Natural killer cell treated with Interleukin-12 subunit alpha and Interleukin-12 subunit beta and Interleukin-15 and Interleukin-18, amount 100 ng/mL, for 72 hours (primary cell): Measurements from ENCODE around the gene ULK4. TPM values are rescaled to one million over a fixed set of nuclear protein-coding genes. Genes with fewer than 3 reads are reported as not detected.
"Not testable (repeated sequence)": the region's sequence is repeated elsewhere in the genome, so short reads cannot be mapped to it uniquely, and the experiment has no call there.

Experiments used
- ATAC-seq, 2 donors: fragments of 150-1000 bp; cut with Tn5 transposase in 1 of 2; sonication (Bioruptor Pico), chemical (Tn5 transposase) in 1 of 2; 2 replicates each; pipeline ENCODE4 v1.10.0; 2021
- DNase-seq: peaks from one replicate; pipeline ENCODE4 v3.0.0; 2022; ENCODE audit warnings: low spot score
- H3K27ac Mint-ChIP-seq, 2 donors: 1 replicate in 1 of 2; 2 replicates in 1 of 2; pipeline ENCODE4 v1.8.0; 2022; ENCODE audit warnings: mixed read lengths in 2 of 2, mild to moderate bottlenecking in 1 of 2, moderate library complexity in 1 of 2
- H3K27me3 Mint-ChIP-seq, 2 donors: 1 replicate in 1 of 2; 2 replicates in 1 of 2; pipeline ENCODE4 v1.8.0; 2022; ENCODE audit warnings: mixed read lengths in 2 of 2
- H3K36me3 Mint-ChIP-seq: one replicate; pipeline ENCODE4 v1.8.0; 2022; ENCODE audit warnings: mixed read lengths
- H3K4me1 Mint-ChIP-seq, 2 donors: 1 replicate in 1 of 2; 2 replicates in 1 of 2; pipeline ENCODE4 v1.8.0; 2022; ENCODE audit warnings: low read depth in 2 of 2, mixed read lengths in 2 of 2, mild to moderate bottlenecking in 1 of 2
- H3K4me3 Mint-ChIP-seq: one replicate; pipeline ENCODE4 v1.8.0; 2022; ENCODE audit warnings: mixed read lengths
- H3K9me3 Mint-ChIP-seq: 2 replicates; pipeline ENCODE4 v1.8.0; 2022; ENCODE audit warnings: mixed read lengths
- total RNA-seq, 2 donors: library from RNA; stranded (reverse); gene quantifications; one replicate each; pipeline ENCODE4 v1.2.3, GENCODE V29; 2022

Gene ULK4
- total RNA-seq, 2 donors from 2014 or later: 11.1 to 29.9 TPM

GRCh38 chr3:41742121-41742520, 219.8 kb downstream of the ULK4 start:
- H3K9me3 Mint-ChIP-seq: peaks cover 4% of the 10 kb centered on the region
- H3K4me3 Mint-ChIP-seq: no peak overlapping the region
- ATAC-seq (no peak), DNase-seq (no peak)
- no peaks in the 10 kb centered on the region for H3K27me3 Mint-ChIP-seq
- peaks cover 8% of the 10 kb centered on the region for H3K36me3 Mint-ChIP-seq
- H3K27ac Mint-ChIP-seq: no peak overlapping the region
- no peaks in the 10 kb centered on the region for H3K4me1 Mint-ChIP-seq

- H3K4me3 Mint-ChIP-seq: no peak overlapping the region
- no peak for ATAC-seq
- no peaks in the 10 kb centered on the region for H3K4me1 Mint-ChIP-seq
- H3K36me3 Mint-ChIP-seq: peaks cover 8% of the 10 kb centered on the region
- no peaks in the 10 kb centered on the region for H3K27me3 Mint-ChIP-seq
- H3K27ac Mint-ChIP-seq: no peak overlapping the region
- H3K9me3 Mint-ChIP-seq: peaks cover 4% of the 10 kb centered on the region
- no peak for DNase-seq
These were observed 221.5 kb downstream of the ULK4 start for GRCh38 chr3:41740374-41740886.

- peaks cover 14% of the 10 kb centered on the region for H3K36me3 Mint-ChIP-seq
- no peaks in the 10 kb centered on the region for H3K27me3 Mint-ChIP-seq
- no peaks in the 10 kb centered on the region for H3K4me1 Mint-ChIP-seq
- no peak for DNase-seq
- H3K27ac Mint-ChIP-seq: no peak overlapping the region
- no peak overlapping the region for H3K4me3 Mint-ChIP-seq
- H3K9me3 Mint-ChIP-seq: peaks cover 6% of the 10 kb centered on the region
- ATAC-seq: no peak
These were observed 235.0 kb downstream of the ULK4 start for GRCh38 chr3:41726891-41727290.

- Mint-ChIP-seq H3K9me3 (no peaks in the 10 kb centered on the region), H3K27ac (no peak overlapping the region), H3K36me3 (no peaks in the 10 kb centered on the region), H3K4me3 (no peak overlapping the region), H3K4me1 (no peaks in the 10 kb centered on the region), H3K27me3 (no peaks in the 10 kb centered on the region)
- DNase-seq (no peak), ATAC-seq (no peak)
These were observed 244.3 kb downstream of the ULK4 start for GRCh38 chr3:41717641-41718040.

- H3K27me3 Mint-ChIP-seq: no peaks in the 10 kb centered on the region
- no peak overlapping the region for H3K27ac Mint-ChIP-seq
- no peak for ATAC-seq
- H3K36me3 Mint-ChIP-seq: no peaks in the 10 kb centered on the region
- DNase-seq: no peak
- H3K9me3 Mint-ChIP-seq: no peaks in the 10 kb centered on the region
- H3K4me1 Mint-ChIP-seq: no peaks in the 10 kb centered on the region
- no peak overlapping the region for H3K4me3 Mint-ChIP-seq
These were observed 245.4 kb downstream of the ULK4 start for GRCh38 chr3:41716471-41716870.

GRCh38 chr3:41715376-41715775, 246.5 kb downstream of the ULK4 start:
- Mint-ChIP-seq H3K27me3 (no peaks in the 10 kb centered on the region), H3K36me3 (no peaks in the 10 kb centered on the region), H3K4me3 (no peak overlapping the region), H3K4me1 (no peaks in the 10 kb centered on the region), H3K9me3 (no peaks in the 10 kb centered on the region), H3K27ac (no peak overlapping the region)
- no peak for DNase-seq
- no peak for ATAC-seq

GRCh38 chr3:41711651-41712050, 250.3 kb downstream of the ULK4 start:
- DNase-seq (no peak), ATAC-seq (no peak)
- Mint-ChIP-seq H3K9me3 (no peaks in the 10 kb centered on the region), H3K27ac (no peak overlapping the region), H3K4me1 (no peaks in the 10 kb centered on the region), H3K36me3 (no peaks in the 10 kb centered on the region), H3K27me3 (no peaks in the 10 kb centered on the region), H3K4me3 (no peak overlapping the region)

- Mint-ChIP-seq H3K4me1 (no peaks in the 10 kb centered on the region), H3K27me3 (no peaks in the 10 kb centered on the region), H3K36me3 (no peaks in the 10 kb centered on the region), H3K4me3 (no peak overlapping the region), H3K27ac (no peak overlapping the region), H3K9me3 (no peaks in the 10 kb centered on the region)
- ATAC-seq: no peak
- no peak for DNase-seq
These were observed 251.1 kb downstream of the ULK4 start for GRCh38 chr3:41710646-41711388.

GRCh38 chr3:41709213-41709612, 252.7 kb downstream of the ULK4 start:
- not testable (repeated sequence) for ATAC-seq, H3K9me3 Mint-ChIP-seq, H3K4me3 Mint-ChIP-seq

GRCh38 chr3:41708176-41708575, 253.7 kb downstream of the ULK4 start:
- H3K9me3 Mint-ChIP-seq: no peaks in the 10 kb centered on the region
- H3K4me1 Mint-ChIP-seq: no peaks in the 10 kb centered on the region
- ATAC-seq (no peak), DNase-seq (no peak)
- H3K36me3 Mint-ChIP-seq: no peaks in the 10 kb centered on the region
- H3K27ac Mint-ChIP-seq: no peak overlapping the region
- H3K4me3 Mint-ChIP-seq: no peak overlapping the region
- H3K27me3 Mint-ChIP-seq: no peaks in the 10 kb centered on the region

More at GRCh38 chr3:41709213-41709612, 252.7 kb downstream of the ULK4 start:
- H3K27me3 Mint-ChIP-seq, H3K36me3 Mint-ChIP-seq, DNase-seq, H3K4me1 Mint-ChIP-seq, H3K27ac Mint-ChIP-seq: not testable (repeated sequence)

GRCh38 chr3:41705893-41706292, 256.0 kb downstream of the ULK4 start:
- DNase-seq (no peak), ATAC-seq (no peak)
- no peak overlapping the region for H3K4me3 Mint-ChIP-seq
- no peaks in the 10 kb centered on the region for H3K9me3 Mint-ChIP-seq
- no peak overlapping the region for H3K27ac Mint-ChIP-seq
- no peaks in the 10 kb centered on the region for H3K4me1 Mint-ChIP-seq
- H3K27me3 Mint-ChIP-seq: no peaks in the 10 kb centered on the region
- H3K36me3 Mint-ChIP-seq: no peaks in the 10 kb centered on the region

GRCh38 chr3:41701191-41701698, 260.7 kb downstream of the ULK4 start:
- H3K27ac Mint-ChIP-seq: no peak overlapping the region
- no peak overlapping the region for H3K4me3 Mint-ChIP-seq
- ATAC-seq (no peak), DNase-seq (no peak)
- H3K27me3 Mint-ChIP-seq: no peaks in the 10 kb centered on the region
- H3K9me3 Mint-ChIP-seq: no peaks in the 10 kb centered on the region
- no peaks in the 10 kb centered on the region for H3K4me1 Mint-ChIP-seq
- no peaks in the 10 kb centered on the region for H3K36me3 Mint-ChIP-seq

- DNase-seq (no peak), ATAC-seq (no peak)
- no peaks in the 10 kb centered on the region for H3K27me3 Mint-ChIP-seq
- no peaks in the 10 kb centered on the region for H3K4me1 Mint-ChIP-seq
- no peak overlapping the region for H3K4me3 Mint-ChIP-seq
- H3K36me3 Mint-ChIP-seq: no peaks in the 10 kb centered on the region
- no peak overlapping the region for H3K27ac Mint-ChIP-seq
- no peaks in the 10 kb centered on the region for H3K9me3 Mint-ChIP-seq
These were observed 261.7 kb downstream of the ULK4 start for GRCh38 chr3:41700155-41700554.

- no peak overlapping the region for H3K27ac Mint-ChIP-seq
- no peaks in the 10 kb centered on the region for H3K27me3 Mint-ChIP-seq
- no peaks in the 10 kb centered on the region for H3K4me1 Mint-ChIP-seq
- no peak for DNase-seq
- H3K4me3 Mint-ChIP-seq: no peak overlapping the region
- H3K9me3 Mint-ChIP-seq: no peaks in the 10 kb centered on the region
- no peaks in the 10 kb centered on the region for H3K36me3 Mint-ChIP-seq
- no peak for ATAC-seq
These were observed 263.0 kb downstream of the ULK4 start for GRCh38 chr3:41698898-41699297.

- Mint-ChIP-seq H3K4me3 (no peak overlapping the region), H3K4me1 (no peaks in the 10 kb centered on the region), H3K27me3 (no peaks in the 10 kb centered on the region), H3K27ac (no peak overlapping the region), H3K36me3 (no peaks in the 10 kb centered on the region), H3K9me3 (no peaks in the 10 kb centered on the region)
- ATAC-seq (no peak), DNase-seq (no peak)
These were observed 264.2 kb downstream of the ULK4 start for GRCh38 chr3:41697702-41698101.
